NCI-H1694 (cell line): ENCODE results near the gene FYN.
A peak's percentile ranks its signal among the peaks of the same experiment; 100 is the strongest.
"Not testable (repeated sequence)": the region's sequence is repeated elsewhere in the genome, so short reads cannot be mapped to it uniquely, and the experiment has no call there.

Experiments
- DNase-seq: peaks from one replicate; lab custom pipeline; 2025; lab: John Stamatoyannopoulos, UW

Gene FYN

DNA sequence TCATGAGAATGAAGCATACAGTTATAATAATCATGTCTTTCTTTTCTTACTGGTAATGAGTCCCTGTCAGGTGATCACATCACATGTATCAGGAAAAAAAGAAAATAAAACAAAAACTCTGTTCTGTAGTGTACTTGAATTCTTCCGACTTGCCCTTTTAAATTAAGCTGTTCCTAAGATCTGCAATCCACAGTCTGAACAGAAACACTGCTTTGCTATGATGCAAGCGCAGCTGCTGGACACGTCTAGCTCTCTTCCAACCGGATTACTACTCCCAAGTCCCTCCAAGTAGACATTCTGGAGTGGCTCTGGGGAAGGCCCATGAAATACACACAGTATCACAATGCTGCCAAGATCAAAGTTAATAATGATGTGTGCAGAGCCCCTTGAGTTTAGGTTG lies 83.7 kb downstream of the FYN start:
- DNase-seq, result no peak

DNA sequence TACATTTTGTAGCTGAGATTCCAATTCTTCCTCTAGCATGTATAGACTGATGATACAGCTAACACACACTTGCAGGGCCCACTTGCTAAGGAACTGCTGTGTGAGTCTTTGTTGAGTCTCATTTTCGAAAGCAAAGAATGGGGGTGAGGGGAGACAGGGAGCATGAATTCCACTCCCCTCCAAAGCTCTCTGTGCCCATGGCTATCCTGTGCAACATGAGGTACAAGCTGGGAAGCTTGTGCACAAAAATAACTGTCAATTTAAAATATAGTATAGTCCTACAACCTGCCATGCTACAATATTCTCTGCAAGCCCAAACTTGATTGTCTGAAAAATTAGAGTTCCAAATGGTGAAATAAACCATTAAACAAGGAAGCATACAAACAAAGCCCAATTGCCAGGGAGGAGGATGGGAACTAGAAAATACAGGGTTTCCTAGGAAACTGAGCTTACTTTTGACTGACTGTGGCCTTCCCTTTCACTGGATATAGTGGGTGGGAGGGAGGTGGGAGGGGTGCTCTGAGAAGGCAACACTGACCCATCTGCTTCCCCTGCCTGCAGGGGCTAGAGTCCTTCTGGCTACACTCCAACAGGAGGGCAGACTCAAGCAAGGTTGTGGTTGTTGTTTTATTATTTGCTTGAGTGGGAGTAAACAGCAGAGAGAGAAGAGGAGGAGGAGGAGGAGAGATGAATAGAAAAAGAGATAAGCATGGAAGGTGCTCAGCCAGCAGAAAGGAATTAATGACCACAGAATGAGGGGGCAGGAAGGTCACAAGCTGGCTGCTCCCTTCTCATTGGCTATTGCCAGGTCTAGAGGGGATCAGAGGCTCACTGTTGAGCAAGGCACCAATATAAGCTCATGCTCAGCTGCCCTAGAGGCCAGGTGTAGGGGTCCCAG lies 84.6 kb downstream of the FYN start:
- peak; percentile 68 for DNase-seq

DNA sequence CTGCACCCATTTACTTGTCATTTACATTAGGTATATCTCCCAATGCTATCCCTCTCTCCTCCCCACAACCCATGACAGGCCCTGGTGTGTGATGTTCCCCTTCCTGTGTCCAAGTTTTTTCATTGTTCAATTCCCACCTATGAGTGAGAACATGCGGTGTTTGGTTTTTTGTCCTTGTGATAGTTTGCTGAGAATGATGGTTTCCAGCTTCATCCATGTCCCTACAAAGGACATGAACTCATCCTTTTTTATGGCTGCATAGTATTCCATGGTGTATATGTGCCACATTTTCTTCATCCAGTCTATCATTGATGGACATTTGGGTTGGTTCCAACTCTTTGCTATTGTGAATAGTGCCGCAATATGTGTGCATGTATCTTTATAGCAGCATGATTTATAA lies 87.1 kb downstream of the FYN start:
- DNase-seq, result not testable (repeated sequence)

DNA sequence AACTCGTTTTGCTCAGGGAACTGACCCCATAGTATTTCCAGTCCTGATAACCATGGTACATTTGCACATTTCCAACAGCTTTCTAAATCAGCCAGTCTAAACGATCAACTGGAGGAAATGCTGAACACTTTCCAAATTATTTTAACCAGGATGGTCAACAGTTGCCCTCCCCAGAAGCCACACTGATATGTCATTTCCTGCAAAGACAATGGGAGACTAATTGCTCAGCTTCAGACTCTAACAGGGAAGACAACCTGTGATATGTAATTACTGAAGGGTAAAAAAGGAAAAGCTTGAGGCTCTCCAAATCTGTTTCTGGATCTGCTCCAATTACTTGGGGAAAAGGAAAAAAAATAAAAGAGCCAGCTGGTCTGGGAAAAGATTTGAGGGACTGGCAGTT lies 88.8 kb downstream of the FYN start:
- no peak for DNase-seq

DNA sequence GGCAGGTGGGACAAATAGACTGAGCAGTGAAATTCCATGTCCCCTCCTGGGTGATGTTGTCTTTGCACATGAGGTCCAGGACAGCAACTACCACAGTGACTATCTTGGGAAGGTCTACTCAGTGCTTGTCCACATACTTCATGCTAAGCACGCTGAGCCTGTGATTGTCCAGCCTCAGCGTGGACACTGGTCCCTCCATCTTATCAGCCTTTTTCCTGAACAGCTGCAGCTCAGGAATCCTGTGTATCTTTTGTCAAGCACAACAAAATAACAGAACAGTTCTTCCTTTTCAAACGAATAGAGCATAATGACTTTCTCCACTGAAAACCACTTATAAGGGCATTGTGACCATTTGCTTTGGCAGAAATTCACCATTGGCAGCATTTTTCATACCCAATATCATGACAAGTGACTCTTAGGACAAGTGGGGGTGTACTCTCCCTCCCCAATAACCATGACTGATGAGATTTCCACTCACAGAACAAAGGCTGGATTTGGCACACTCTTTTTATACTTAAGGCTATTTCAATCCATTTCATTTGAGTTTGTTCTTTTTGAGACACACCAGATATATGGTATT lies 90.3 kb downstream of the FYN start:
- no peak for DNase-seq

- DNase-seq, result no peak
Observed at GRCh38 chr6:111782192-111782809, 91.0 kb downstream of the FYN start.

- no peak for DNase-seq
Observed at GRCh38 chr6:111781041-111781708, 92.1 kb downstream of the FYN start.

GRCh38 chr6:111780393-111780792 lies 92.9 kb downstream of the FYN start:
- DNase-seq, result no peak

DNA sequence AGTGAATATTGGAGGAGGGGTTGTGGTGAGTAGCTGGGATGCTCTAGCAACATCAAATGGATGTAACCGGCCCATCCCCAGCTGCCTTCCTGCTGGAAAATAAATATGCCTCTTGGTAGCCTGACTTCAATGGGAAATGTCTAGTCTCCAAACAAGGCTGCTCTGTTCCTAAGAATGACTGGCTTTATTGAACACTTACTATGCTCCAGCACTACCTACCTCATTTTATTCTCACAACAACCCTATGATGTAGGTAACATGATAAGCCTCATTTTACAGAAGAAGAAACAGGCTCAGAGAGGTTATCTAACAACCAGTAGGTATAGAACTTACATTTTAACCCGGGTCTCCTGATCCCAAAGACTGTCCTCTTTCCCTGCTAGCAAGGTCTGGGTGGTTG lies 93.6 kb downstream of the FYN start:
- DNase-seq, result no peak

DNA sequence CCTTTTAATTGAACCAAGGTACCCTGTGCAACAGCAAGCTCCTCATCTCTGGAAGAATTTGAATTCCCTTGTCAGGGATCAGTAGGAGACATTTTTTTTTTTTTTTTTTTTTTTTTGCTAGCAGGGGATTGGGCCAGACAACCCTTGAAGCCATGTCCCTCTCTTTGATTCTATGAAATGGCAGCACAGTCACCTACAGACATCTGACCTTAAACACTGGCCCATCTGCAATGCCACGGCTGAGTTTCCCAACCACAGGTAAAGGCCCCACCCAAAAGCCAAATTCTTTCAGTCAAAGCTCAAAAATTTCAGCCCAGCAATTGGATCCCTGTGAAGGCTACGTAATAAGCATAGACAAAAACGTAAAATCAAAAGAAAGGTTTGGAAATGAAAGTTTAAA lies 94.2 kb downstream of the FYN start:
- DNase-seq, result no peak

- no peak for DNase-seq
Observed at GRCh38 chr6:111777357-111777756, 95.9 kb downstream of the FYN start.

- peak; percentile 43 for DNase-seq
Observed at GRCh38 chr6:111776236-111777221, 96.7 kb downstream of the FYN start.

- DNase-seq, result no peak
Observed at GRCh38 chr6:111775145-111775922, 97.9 kb downstream of the FYN start.

DNA sequence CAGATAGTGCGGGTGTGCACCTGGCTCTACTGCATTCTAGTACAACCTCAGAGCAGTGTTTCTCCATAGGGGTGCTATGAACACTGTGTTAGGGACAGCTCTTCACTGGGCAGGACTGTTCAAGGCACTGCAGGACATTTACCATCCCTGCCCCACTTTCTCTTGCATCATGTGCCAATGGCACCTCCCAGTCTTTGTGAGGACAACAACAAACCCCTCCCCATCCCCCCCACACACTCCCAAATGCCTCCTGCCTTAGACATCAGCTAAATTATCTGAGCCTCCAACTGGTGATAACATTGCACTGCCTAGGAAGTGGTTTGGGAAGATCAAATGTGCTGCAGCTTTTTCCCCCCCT lies 98.9 kb downstream of the FYN start:
- no peak for DNase-seq

- no peak for DNase-seq
Observed at GRCh38 chr6:111773501-111774345, 99.5 kb downstream of the FYN start.

DNA sequence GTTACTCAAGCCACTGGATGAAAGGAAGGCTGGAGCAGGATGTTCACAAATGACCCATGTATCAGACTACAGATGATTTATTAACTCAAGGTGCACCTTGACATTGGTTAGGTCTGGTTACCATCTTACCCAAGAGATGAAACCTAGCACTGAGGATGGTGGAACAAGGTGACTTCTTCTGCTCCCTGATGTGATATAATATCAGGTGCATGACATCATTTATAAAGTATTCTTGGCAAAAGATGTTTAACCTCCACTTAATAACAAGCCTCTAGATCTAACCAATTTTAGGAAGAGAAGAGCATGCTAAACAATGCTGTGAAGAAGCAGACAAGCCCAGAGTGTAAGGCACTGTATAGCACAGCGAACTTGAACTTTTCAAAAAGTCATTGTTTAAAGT lies 100.9 kb downstream of the FYN start:
- no peak for DNase-seq

DNA sequence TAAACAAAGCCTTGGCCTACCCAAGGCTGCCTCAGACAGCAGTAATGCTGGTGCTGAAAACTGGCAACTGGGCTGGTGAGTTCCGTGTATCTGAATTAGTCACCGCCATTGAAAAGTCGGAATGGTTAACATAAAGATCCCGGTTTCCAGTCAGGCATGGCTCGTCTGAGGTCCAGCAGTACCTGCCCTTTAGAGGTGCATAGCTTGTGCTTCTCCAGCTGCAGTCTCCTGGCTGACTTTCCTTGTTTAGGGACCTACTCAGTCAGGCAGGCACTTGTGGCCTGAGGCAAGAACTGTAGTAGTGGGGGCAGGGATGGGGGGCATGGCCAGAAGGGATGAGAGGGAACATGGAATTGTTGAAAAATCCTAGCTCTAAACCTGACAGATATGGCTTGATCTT lies 101.6 kb downstream of the FYN start:
- no peak for DNase-seq

GRCh38 chr6:111771094-111771432 lies 102.2 kb downstream of the FYN start:
- DNase-seq, result no peak

- DNase-seq, result no peak
Observed at GRCh38 chr6:111770263-111771093, 102.8 kb downstream of the FYN start.
